AG10803 (cell line): ENCODE data around the gene TDRD3.

Experiments
- DNase-seq: peaks from one replicate; pipeline ENCODE4 v3.0.0; 2010; ENCODE audit warnings: low read depth
- H3K4me3 ChIP-seq: 2 replicates; pipeline ENCODE4 v1.5.1; 2011; ENCODE audit warnings: mild to moderate bottlenecking, low read length, control low read depth
- CTCF ChIP-seq: conservative IDR thresholded peaks from 2 replicates; pipeline ENCODE4 v1.5.1; 2011; ENCODE audit warnings: mild to moderate bottlenecking, low read length, control low read depth, inconsistent platforms

Gene TDRD3

GRCh38 chr13:60411983-60412382 lies 15.0 kb downstream of the TDRD3 start:
- DNase-seq = peak; percentile 5
- H3K4me3 ChIP-seq = no peak overlapping the region
- no peak for TF ChIP-seq CTCF

GRCh38 chr13:60412909-60413616 lies 16.0 kb downstream of the TDRD3 start:
- DNase-seq = no peak
- TF ChIP-seq CTCF = no peak
- no peak overlapping the region for H3K4me3 ChIP-seq

GRCh38 chr13:60414177-60414576 lies 17.2 kb downstream of the TDRD3 start:
- DNase-seq = no peak
- no peak for TF ChIP-seq CTCF
- no peak overlapping the region for H3K4me3 ChIP-seq

GRCh38 chr13:60417734-60418133 lies 20.7 kb downstream of the TDRD3 start:
- no peak for DNase-seq
- no peak overlapping the region for H3K4me3 ChIP-seq
- TF ChIP-seq CTCF = no peak

- no peak overlapping the region for H3K4me3 ChIP-seq
- no peak for TF ChIP-seq CTCF
- no peak for DNase-seq
These were observed 21.9 kb downstream of the TDRD3 start for GRCh38 chr13:60418954-60419353.

GRCh38 chr13:60425332-60425731 lies 28.3 kb downstream of the TDRD3 start:
- no peak overlapping the region for H3K4me3 ChIP-seq
- no peak for DNase-seq
- TF ChIP-seq CTCF = no peak

GRCh38 chr13:60426075-60426474 lies 29.1 kb downstream of the TDRD3 start:
- DNase-seq = no peak
- no peak overlapping the region for H3K4me3 ChIP-seq
- no peak for TF ChIP-seq CTCF
